H9 (cell line): ENCODE measurements around the gene ATP5PB. TPM values are rescaled to one million over a fixed set of nuclear protein-coding genes. Genes with fewer than 3 reads are reported as not detected.

Experiments used
- DNase-seq: peaks from one replicate; pipeline ENCODE4 v3.0.0-alpha.2; 2017
- H2AFZ ChIP-seq: one replicate; pipeline ENCODE4 v1.6.1; 2013; ENCODE audit warnings: mild to moderate bottlenecking, low read length, control low read depth, moderate library complexity
- H2AK5ac ChIP-seq: 2 replicates; pipeline ENCODE4 v1.6.1; 2013; ENCODE audit warnings: low read length, control low read depth, mixed read lengths; ENCODE audit not compliant: insufficient read length
- H2BK120ac ChIP-seq: one replicate; pipeline ENCODE4 v1.6.1; 2013; ENCODE audit warnings: low read depth, mild to moderate bottlenecking, low read length, control low read depth, inconsistent platforms; ENCODE audit not compliant: poor library complexity, severe bottlenecking
- H2BK12ac ChIP-seq: 2 replicates; pipeline ENCODE4 v1.6.1; 2013; ENCODE audit warnings: low read length, control low read depth, mixed read lengths, low read depth; ENCODE audit not compliant: insufficient read length
- H2BK15ac ChIP-seq: 2 replicates; pipeline ENCODE4 v1.6.1; 2013; ENCODE audit warnings: low read depth, low read length, control low read depth
- H2BK20ac ChIP-seq: one replicate; pipeline ENCODE4 v1.6.1; 2013; ENCODE audit warnings: low read depth, mild to moderate bottlenecking, low read length, control low read depth, inconsistent platforms; ENCODE audit not compliant: poor library complexity, severe bottlenecking
- H2BK5ac ChIP-seq: 2 replicates; pipeline ENCODE4 v1.6.1; 2013; ENCODE audit warnings: low read length, control low read depth, mixed read lengths; ENCODE audit not compliant: insufficient read length
- H3K14ac ChIP-seq: 2 replicates; pipeline ENCODE4 v1.6.1; 2013; ENCODE audit warnings: low read length, control low read depth; ENCODE audit not compliant: insufficient read depth
- H3K18ac ChIP-seq: 2 replicates; pipeline ENCODE4 v1.6.1; 2013; ENCODE audit warnings: low read depth, mild to moderate bottlenecking, mixed read lengths, low read length, control low read depth; ENCODE audit not compliant: insufficient read length
- H3K23ac ChIP-seq: 2 replicates; pipeline ENCODE4 v1.6.1; 2013; ENCODE audit warnings: low read length, control low read depth, mixed read lengths, low read depth; ENCODE audit not compliant: insufficient read length
- H3K23me2 ChIP-seq: 2 replicates; pipeline ENCODE4 v1.6.1; 2013; ENCODE audit warnings: low read depth, mild to moderate bottlenecking, mixed read lengths, low read length, control low read depth; ENCODE audit not compliant: insufficient read length, poor library complexity, severe bottlenecking
- H3K27ac ChIP-seq: 2 replicates; pipeline ENCODE4 v1.5.1; 2013; ENCODE audit warnings: low read length, control low read depth, mixed read lengths, low read depth; ENCODE audit not compliant: insufficient read length
- H3K27me3 ChIP-seq: 2 replicates; pipeline ENCODE4 v1.6.1; 2013; ENCODE audit warnings: low read length, control low read depth, inconsistent platforms; ENCODE audit not compliant: insufficient read depth
- H3K4ac ChIP-seq: 2 replicates; pipeline ENCODE4 v1.6.1; 2013; ENCODE audit warnings: low read depth, mild to moderate bottlenecking, control low read depth, inconsistent platforms, low read length, moderate library complexity
- H3K4me1 ChIP-seq: 2 replicates; pipeline ENCODE4 v1.6.1; 2013; ENCODE audit warnings: low read length, control low read depth, inconsistent platforms; ENCODE audit not compliant: insufficient read depth
- H3K4me2 ChIP-seq: 2 replicates; pipeline ENCODE4 v1.6.1; 2013; ENCODE audit warnings: low read length, control low read depth, mixed read lengths; ENCODE audit not compliant: insufficient read length, insufficient read depth
- H3K56ac ChIP-seq: 2 replicates; pipeline ENCODE4 v1.6.1; 2013; ENCODE audit warnings: low read depth, mild to moderate bottlenecking, mixed read lengths, low read length, control low read depth; ENCODE audit not compliant: insufficient read length
- H3K79me1 ChIP-seq: 2 replicates; pipeline ENCODE4 v1.6.1; 2013; ENCODE audit warnings: low read depth, mild to moderate bottlenecking, moderate library complexity, low read length, control low read depth, inconsistent platforms; ENCODE audit not compliant: insufficient read depth, poor library complexity, severe bottlenecking
- H3K79me2 ChIP-seq: 2 replicates; pipeline ENCODE4 v1.6.1; 2013; ENCODE audit warnings: low read length, control low read depth, inconsistent platforms; ENCODE audit not compliant: insufficient read depth
- H3K9ac ChIP-seq: 2 replicates; pipeline ENCODE4 v1.6.1; 2013; ENCODE audit warnings: low read length, control low read depth, mixed read lengths; ENCODE audit not compliant: insufficient read length; ENCODE audit errors: extremely low read depth
- H3K9me3 ChIP-seq: one replicate; pipeline ENCODE4 v1.6.1; 2013; ENCODE audit warnings: low read depth, low read length, inconsistent platforms; ENCODE audit not compliant: control insufficient read depth
- H3T11ph ChIP-seq: one replicate; pipeline ENCODE4 v1.6.1; 2013; ENCODE audit warnings: mild to moderate bottlenecking, low read length, control low read depth, inconsistent platforms
- H4K20me1 ChIP-seq: one replicate; pipeline ENCODE4 v1.6.1; 2013; ENCODE audit not compliant: control insufficient read depth, insufficient read length, insufficient read depth
- H4K5ac ChIP-seq: 2 replicates; pipeline ENCODE4 v1.6.1; 2013; ENCODE audit warnings: low read depth, mild to moderate bottlenecking, mixed read lengths, low read length, control low read depth; ENCODE audit not compliant: insufficient read length
- H4K8ac ChIP-seq: replicated peaks from 2 replicates; pipeline ENCODE4 v1.6.1; 2013; ENCODE audit warnings: low read length, control low read depth, mixed read lengths, low read depth; ENCODE audit not compliant: insufficient read length
- H4K91ac ChIP-seq: 2 replicates; pipeline ENCODE4 v1.6.1; 2013; ENCODE audit warnings: low read depth, mild to moderate bottlenecking, moderate library complexity, mixed read lengths, low read length, control low read depth; ENCODE audit not compliant: insufficient read length
- H3K27ac Mint-ChIP-seq, 3 experiments: 2 replicates in 2 of 3; 3 replicates in 1 of 3; pipeline ENCODE4 v1.8.0; 2020 to 2021; ENCODE audit warnings: mixed read lengths in 3 of 3, mild to moderate bottlenecking in 1 of 3, moderate library complexity in 1 of 3
- H3K27me3 Mint-ChIP-seq: 2 replicates; pipeline ENCODE4 v1.8.0; 2021; ENCODE audit warnings: low read depth, mild to moderate bottlenecking, moderate library complexity, mixed read lengths
- H3K36me3 Mint-ChIP-seq, 3 experiments: 2 replicates in 2 of 3; 3 replicates in 1 of 3; pipeline ENCODE4 v1.8.0; 2020 to 2021; ENCODE audit warnings: low read depth in 3 of 3, mixed read lengths in 3 of 3; ENCODE audit not compliant: insufficient read depth in 1 of 3
- H3K4me1 Mint-ChIP-seq, 2 experiments: 2 replicates each; pipeline ENCODE4 v1.8.0; 2020; ENCODE audit warnings: mixed read lengths in 2 of 2
- H3K4me3 Mint-ChIP-seq, 2 experiments: 2 replicates in 1 of 2; 3 replicates in 1 of 2; pipeline ENCODE4 v1.8.0; 2020 to 2021; ENCODE audit warnings: mild to moderate bottlenecking in 2 of 2, mixed read lengths in 2 of 2, moderate library complexity in 1 of 2
- H3K9me3 Mint-ChIP-seq, 2 experiments: 2 replicates in 1 of 2; 3 replicates in 1 of 2; pipeline ENCODE4 v1.8.0; 2020; ENCODE audit warnings: mild to moderate bottlenecking in 2 of 2, mixed read lengths in 2 of 2, moderate library complexity in 1 of 2
- CTCF ChIP-seq: fragments of 200-600 bp; sonication (generic); conservative IDR thresholded peaks from 3 replicates; pipeline ENCODE4 v1.8.0; 2021; ENCODE audit warnings: antibody characterized with exemption, mild to moderate bottlenecking
- WGBS: extraction: QIAGEN DNeasy Blood & Tissue Kit; methylation state at CpG from one replicate; pipeline ENCODE4 v1.1.7; 2013; ENCODE audit warnings: missing lambda C conversion rate, low lambda C conversion rate, mixed read lengths; ENCODE audit not compliant: insufficient read length; ENCODE audit errors: extremely low coverage; 5-methylcytosine and 5-hydroxymethylcytosine counted together
- total RNA-seq: library from RNA; stranded (reverse); gene quantifications from 2 replicates; pipeline ENCODE4 v1.2.1, GENCODE V29; 2021

Gene ATP5PB
- total RNA-seq, 1 experiment from 2014 or later: 250 TPM

DNA sequence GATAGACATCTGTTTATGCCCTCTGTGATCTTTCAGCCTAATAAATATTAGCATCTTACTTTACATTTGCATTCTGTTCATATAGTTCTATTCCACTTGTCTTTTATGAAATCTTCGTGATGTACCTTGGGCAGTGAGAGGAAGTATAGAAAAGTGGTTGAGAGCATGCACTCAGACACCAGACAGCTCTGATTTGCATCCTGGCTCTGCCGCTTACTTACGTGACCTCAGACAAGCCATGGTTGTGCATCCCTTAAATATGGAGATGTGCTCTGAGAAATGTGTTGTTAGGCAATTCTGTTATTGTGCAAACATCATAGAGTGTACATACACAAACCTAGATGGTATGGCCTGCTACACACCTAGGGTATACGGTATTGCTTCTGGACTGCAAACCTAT, 44.7 kb upstream of the ATP5PB start:
- Mint-ChIP-seq H3K36me3 (no peaks in the 10 kb centered on the region), H3K27ac (no peak overlapping the region), H3K4me3 (no peak overlapping the region), H3K27me3 (no peaks in the 10 kb centered on the region; the same call in 1 of the 2 replicates), H3K4me1 (peaks cover 5 to 7% of the 10 kb centered on the region in 2 experiments; a peak in 3 of 4 replicates), H3K9me3 (no peaks in the 10 kb centered on the region)
- no peak overlapping the region for H2BK15ac ChIP-seq
- no peak overlapping the region for H2BK120ac ChIP-seq
- no peak overlapping the region for H4K8ac ChIP-seq
- no peak overlapping the region for H3K4ac ChIP-seq
- H2BK5ac ChIP-seq: no peak overlapping the region
- no peak overlapping the region for H3K4me2 ChIP-seq
- no peaks in the 10 kb centered on the region for H3K23me2 ChIP-seq
- no peaks in the 10 kb centered on the region for H3K79me2 ChIP-seq
- TF ChIP-seq CTCF: no peak
- no CpG with 5 or more reads among the region's 4 CpGs for WGBS
- H3K9me3 ChIP-seq: no peaks in the 10 kb centered on the region
- no peak overlapping the region for H3K23ac ChIP-seq
- no peak overlapping the region for H3T11ph ChIP-seq
- H3K27me3 ChIP-seq: no peaks in the 10 kb centered on the region
- no peaks in the 10 kb centered on the region for H4K20me1 ChIP-seq
- no peak overlapping the region for H2BK20ac ChIP-seq
- H3K4me1 ChIP-seq: no peaks in the 10 kb centered on the region
- H2AK5ac ChIP-seq: no peak overlapping the region
- no peak overlapping the region for H3K14ac ChIP-seq
- DNase-seq: no peak
- H3K9ac ChIP-seq: no peak overlapping the region
- H4K5ac ChIP-seq: no peak overlapping the region
- H3K56ac ChIP-seq: no peak overlapping the region
- H3K18ac ChIP-seq: no peak overlapping the region
- no peak overlapping the region for H3K27ac ChIP-seq
- H4K91ac ChIP-seq: no peak overlapping the region
- no peaks in the 10 kb centered on the region for H3K79me1 ChIP-seq
- no peak overlapping the region for H2BK12ac ChIP-seq
- no peak overlapping the region for H2AFZ ChIP-seq
